Mesenchymal stem cell (in vitro differentiated cells and primary cell): Measurements from ENCODE around the gene UNC93A.

Source experiments
- DNase-seq: peaks from one replicate; pipeline ENCODE4 v3.0.0-alpha.2; 2013
- H2AFZ ChIP-seq: one replicate; pipeline ENCODE4 v1.6.1; 2013; ENCODE audit warnings: low read depth, mild to moderate bottlenecking, control low read depth, inconsistent platforms, low read length, moderate library complexity
- H2AK5ac ChIP-seq: 2 replicates; pipeline ENCODE4 v1.6.1; 2013; ENCODE audit warnings: low read length, moderate library complexity, mild to moderate bottlenecking, inconsistent platforms; ENCODE audit not compliant: severe bottlenecking
- H2BK120ac ChIP-seq: one replicate; pipeline ENCODE4 v1.6.1; 2013; ENCODE audit warnings: low read depth, mild to moderate bottlenecking, inconsistent platforms, low read length, moderate library complexity
- H2BK12ac ChIP-seq, 2 experiments: one replicate each; pipeline ENCODE4 v1.6.1; 2013; ENCODE audit warnings: inconsistent platforms in 2 of 2, low read length in 2 of 2, mild to moderate bottlenecking in 2 of 2, moderate library complexity in 2 of 2, control low read depth in 1 of 2
- H2BK15ac ChIP-seq: one replicate; pipeline ENCODE4 v1.6.1; 2013; ENCODE audit warnings: mild to moderate bottlenecking, low read depth, inconsistent platforms; ENCODE audit not compliant: poor library complexity, severe bottlenecking
- H2BK5ac ChIP-seq: 2 replicates; pipeline ENCODE4 v1.6.1; 2013; ENCODE audit warnings: low read depth, mild to moderate bottlenecking, low read length, control low read depth, inconsistent platforms; ENCODE audit not compliant: poor library complexity, severe bottlenecking
- H3K14ac ChIP-seq, 2 experiments: one replicate each; pipeline ENCODE4 v1.6.1; 2013; ENCODE audit warnings: inconsistent platforms in 2 of 2, low read length in 2 of 2, control low read depth in 1 of 2, mild to moderate bottlenecking in 1 of 2, moderate library complexity in 1 of 2
- H3K18ac ChIP-seq, 2 experiments: one replicate each; pipeline ENCODE4 v1.6.1; 2013; ENCODE audit warnings: inconsistent platforms in 2 of 2, low read length in 2 of 2, control low read depth in 1 of 2, low read depth in 1 of 2, mild to moderate bottlenecking in 1 of 2
- H3K23ac ChIP-seq, 2 experiments: one replicate each; pipeline ENCODE4 v1.6.1; 2013; ENCODE audit warnings: inconsistent platforms in 2 of 2, low read length in 2 of 2, mild to moderate bottlenecking in 2 of 2, moderate library complexity in 2 of 2, control low read depth in 1 of 2
- H3K27ac ChIP-seq: 2 replicates; pipeline ENCODE4 v1.5.1; 2013; ENCODE audit warnings: mild to moderate bottlenecking, moderate library complexity, low read length, control low read depth, inconsistent platforms; ENCODE audit not compliant: poor library complexity, severe bottlenecking
- H3K27me3 ChIP-seq, 2 experiments: 2 replicates each; pipeline versions ENCODE4 v1.6.1 to v1.7.0; 2013; ENCODE audit warnings: low read length in 2 of 2, mild to moderate bottlenecking in 2 of 2, moderate library complexity in 2 of 2, control low read depth in 1 of 2, inconsistent platforms in 1 of 2; ENCODE audit not compliant: control insufficient read depth in 1 of 2, insufficient read depth in 1 of 2
- H3K36me3 ChIP-seq, 2 experiments: 2 replicates each; pipeline versions ENCODE4 v1.6.1 to v1.7.0; 2013; ENCODE audit warnings: low read length in 2 of 2, control low read depth in 1 of 2, inconsistent platforms in 1 of 2, low read depth in 1 of 2, mild to moderate bottlenecking in 1 of 2; ENCODE audit not compliant: insufficient read depth in 2 of 2, control insufficient read depth in 1 of 2
- H3K4ac ChIP-seq, 2 experiments: one replicate each; pipeline ENCODE4 v1.6.1; 2013; ENCODE audit warnings: inconsistent platforms in 2 of 2, low read length in 2 of 2, mild to moderate bottlenecking in 2 of 2, moderate library complexity in 2 of 2, control low read depth in 1 of 2, low read depth in 1 of 2
- H3K4me1 ChIP-seq: 2 replicates; pipeline ENCODE4 v1.6.1; 2013; ENCODE audit warnings: low read depth, low read length, control low read depth; ENCODE audit not compliant: control insufficient read depth, insufficient read depth
- H3K4me2 ChIP-seq: 2 replicates; pipeline ENCODE4 v1.6.1; 2013; ENCODE audit warnings: low read length, mild to moderate bottlenecking, inconsistent platforms; ENCODE audit not compliant: poor library complexity, severe bottlenecking
- H3K4me3 ChIP-seq, 2 experiments: 2 replicates each; pipeline versions ENCODE4 v1.5.1 to v1.7.0; 2013; ENCODE audit warnings: low read length in 2 of 2, mild to moderate bottlenecking in 2 of 2, control low read depth in 1 of 2, low read depth in 1 of 2; ENCODE audit not compliant: insufficient read depth in 1 of 2
- H3K79me1 ChIP-seq: replicated peaks from 2 replicates; pipeline ENCODE4 v1.6.1; 2013; ENCODE audit warnings: mild to moderate bottlenecking, control low read depth, low read length, inconsistent platforms; ENCODE audit not compliant: poor library complexity, severe bottlenecking
- H3K9ac ChIP-seq: 2 replicates; pipeline ENCODE4 v1.7.0; 2013; ENCODE audit warnings: mild to moderate bottlenecking, low read length, moderate library complexity
- H3K9me3 ChIP-seq: 2 replicates; pipeline ENCODE4 v1.7.0; 2013; ENCODE audit warnings: mild to moderate bottlenecking, low read length; ENCODE audit not compliant: control insufficient read depth
- H4K8ac ChIP-seq: one replicate; pipeline ENCODE4 v1.6.1; 2013; ENCODE audit warnings: inconsistent platforms, mild to moderate bottlenecking, low read length, moderate library complexity
- H4K91ac ChIP-seq: one replicate; pipeline ENCODE4 v1.6.1; 2013; ENCODE audit warnings: mild to moderate bottlenecking, low read length, inconsistent platforms
- WGBS: methylation state at CpG from one replicate; pipeline ENCODE4 v1.1.7; 2013; ENCODE audit warnings: mixed read lengths; 5-methylcytosine and 5-hydroxymethylcytosine counted together

The UNC93A gene

DNA sequence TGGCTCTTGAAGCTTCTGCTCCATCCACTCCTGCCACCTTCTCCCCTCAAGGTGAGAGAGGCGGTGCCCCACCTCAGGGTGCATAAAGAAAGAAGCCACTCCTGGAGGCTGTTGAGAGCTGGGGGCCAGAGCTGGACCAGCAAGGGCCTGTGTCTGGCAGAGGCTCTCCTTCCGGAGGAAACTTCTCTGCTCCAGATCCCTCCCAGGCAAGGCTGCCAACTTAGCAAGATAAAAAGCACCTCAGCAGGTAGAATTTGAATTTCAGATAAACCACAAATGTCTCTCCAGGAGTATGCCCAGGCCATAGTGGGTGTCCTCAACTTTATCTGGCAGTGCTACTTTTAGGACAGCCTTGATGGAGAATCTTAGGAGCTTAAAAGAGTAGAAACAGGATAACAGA lies 13.8 kb downstream of the UNC93A start:
- Histone ChIP-seq H3K36me3 (no peaks in the 10 kb centered on the region), H3K4ac (no peak overlapping the region), H3K9ac (no peak overlapping the region), H2AFZ (no peak overlapping the region), H4K91ac (no peak overlapping the region), H3K27ac (no peak overlapping the region), H3K4me2 (no peak overlapping the region), H2BK5ac (no peak overlapping the region), H3K27me3 (peaks cover 0 to 14% of the 10 kb centered on the region in 2 experiments), H2BK15ac (no peak overlapping the region), H4K8ac (no peak overlapping the region), H3K9me3 (peaks cover 4% of the 10 kb centered on the region), H3K79me1 (no peaks in the 10 kb centered on the region), H3K14ac (no peak overlapping the region), H3K23ac (no peak overlapping the region), H2AK5ac (no peak overlapping the region), H3K4me1 (peaks cover 16% of the 10 kb centered on the region), H3K18ac (no peak overlapping the region), H2BK12ac (peak overlapping the region in 1 of 2 experiments; percentile 23), H3K4me3 (no peak overlapping the region), H2BK120ac (no peak overlapping the region)
- 82% methylated on average over 2 of the region's 2 CpGs for WGBS
- no peak for DNase-seq

DNA sequence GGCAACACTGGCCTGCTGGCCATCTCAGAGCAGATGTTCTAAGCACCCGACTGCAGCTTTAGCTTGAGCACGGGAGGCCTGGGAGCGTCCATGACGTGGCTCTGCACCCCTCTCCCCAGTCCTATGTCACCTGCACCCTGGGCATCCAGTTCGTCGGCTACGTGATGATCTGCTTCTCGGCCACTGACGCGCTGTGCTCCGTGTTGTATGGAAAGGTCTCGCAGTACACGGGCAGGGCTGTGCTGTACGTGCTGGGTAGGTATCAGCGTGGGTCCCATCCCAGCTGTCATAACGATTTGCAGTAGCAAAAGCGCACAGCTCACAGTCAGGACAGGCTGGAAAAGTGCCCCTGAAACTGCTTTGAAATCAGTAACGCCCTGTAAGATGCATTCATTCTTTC lies 14.7 kb downstream of the UNC93A start:
- Histone ChIP-seq H4K91ac (peak overlapping the region; percentile 35), H3K23ac (no peak overlapping the region), H4K8ac (no peak overlapping the region), H2AFZ (no peak overlapping the region), H3K79me1 (no peaks in the 10 kb centered on the region), H3K27me3 (peaks cover 0 to 14% of the 10 kb centered on the region in 2 experiments), H2BK120ac (no peak overlapping the region), H3K9ac (no peak overlapping the region), H3K27ac (no peak overlapping the region), H3K4me2 (no peak overlapping the region), H3K18ac (no peak overlapping the region), H2BK12ac (no peak overlapping the region), H3K4me3 (no peak overlapping the region), H3K14ac (peak overlapping the region in 1 of 2 experiments; percentile 78), H3K9me3 (peaks cover 4% of the 10 kb centered on the region), H3K4me1 (peaks cover 16% of the 10 kb centered on the region), H2BK5ac (no peak overlapping the region), H3K36me3 (no peaks in the 10 kb centered on the region), H2AK5ac (no peak overlapping the region), H3K4ac (no peak overlapping the region), H2BK15ac (no peak overlapping the region)
- DNase-seq, result no peak
- WGBS, result 90% methylated on average over 18 of the region's 18 CpGs

- Histone ChIP-seq H4K8ac (peak overlapping the region; percentile 43), H4K91ac (no peak overlapping the region), H2BK5ac (no peak overlapping the region), H3K4me1 (peaks cover 16% of the 10 kb centered on the region), H3K4ac (no peak overlapping the region), H2BK120ac (no peak overlapping the region), H3K4me3 (no peak overlapping the region), H3K27ac (no peak overlapping the region), H3K36me3 (no peaks in the 10 kb centered on the region), H2AK5ac (peak overlapping the region; percentile 23), H3K9ac (no peak overlapping the region), H3K9me3 (peaks cover 4% of the 10 kb centered on the region), H3K23ac (no peak overlapping the region), H3K18ac (no peak overlapping the region), H2BK12ac (no peak overlapping the region), H2AFZ (no peak overlapping the region), H3K4me2 (no peak overlapping the region), H3K79me1 (no peaks in the 10 kb centered on the region), H2BK15ac (no peak overlapping the region), H3K27me3 (peaks cover 0 to 11% of the 10 kb centered on the region in 2 experiments), H3K14ac (no peak overlapping the region)
- no peak for DNase-seq
- WGBS, result 72% methylated on average over 13 of the region's 15 CpGs
Observed at GRCh38 chr6:167306401-167306998, 15.4 kb downstream of the UNC93A start.

DNA sequence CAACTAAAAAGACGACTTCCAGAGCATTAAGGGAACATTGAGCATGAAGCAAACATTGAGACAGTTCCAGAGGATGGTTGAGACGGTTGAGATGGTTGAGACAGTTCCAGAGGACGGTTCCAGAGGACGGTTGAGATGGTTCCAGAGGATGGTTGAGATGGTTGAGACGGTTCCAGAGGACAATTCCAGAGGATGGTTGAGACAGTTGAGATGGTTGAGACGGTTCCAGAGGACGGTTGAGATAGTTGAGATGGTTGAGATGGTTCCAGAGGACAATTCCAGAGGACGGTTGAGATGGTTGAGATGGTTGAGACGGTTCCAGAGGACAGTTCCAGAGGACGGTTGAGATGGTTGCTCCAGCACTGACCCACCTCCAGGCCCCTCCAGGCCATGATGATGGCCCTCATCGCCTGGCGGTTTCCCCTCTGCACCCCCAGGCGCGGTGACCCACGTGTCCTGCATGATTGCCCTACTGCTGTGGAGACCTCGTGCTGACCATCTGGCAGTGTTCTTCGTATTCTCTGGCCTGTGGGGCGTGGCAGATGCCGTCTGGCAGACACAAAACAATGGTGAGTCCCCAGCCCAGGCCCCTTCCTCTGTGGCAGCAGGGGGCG lies 16.3 kb downstream of the UNC93A start:
- H3K14ac ChIP-seq, result no peak overlapping the region
- no peak overlapping the region for H3K4me2 ChIP-seq
- no peak overlapping the region for H3K27ac ChIP-seq
- no peak for DNase-seq
- no peak overlapping the region for H4K91ac ChIP-seq
- no peak overlapping the region for H2BK120ac ChIP-seq
- no peak overlapping the region for H2AFZ ChIP-seq
- no peak overlapping the region for H3K9ac ChIP-seq
- H3K36me3 ChIP-seq, result no peaks in the 10 kb centered on the region
- H2BK12ac ChIP-seq, result no peak overlapping the region
- no peak overlapping the region for H2AK5ac ChIP-seq
- H2BK15ac ChIP-seq, result no peak overlapping the region
- no peaks in the 10 kb centered on the region for H3K79me1 ChIP-seq
- peaks cover 4% of the 10 kb centered on the region for H3K9me3 ChIP-seq
- 82% methylated on average over 20 of the region's 20 CpGs for WGBS
- H3K23ac ChIP-seq, result no peak overlapping the region
- no peak overlapping the region for H3K4me3 ChIP-seq
- no peak overlapping the region for H4K8ac ChIP-seq
- H3K4ac ChIP-seq, result no peak overlapping the region
- H3K18ac ChIP-seq, result no peak overlapping the region
- H3K27me3 ChIP-seq, result peaks cover 0 to 7% of the 10 kb centered on the region in 2 experiments
- H3K4me1 ChIP-seq, result peaks cover 16% of the 10 kb centered on the region
- H2BK5ac ChIP-seq, result no peak overlapping the region
